Activated CD8-positive, alpha-beta memory T cell treated with anti-CD3 and anti-CD28 coated beads, Interleukin-2, amount 50 U/mL, for 24 hours (primary cell): ENCODE measurements around the gene PJA1.

ENCODE experiments used
- DNase-seq: peaks from one replicate; pipeline ENCODE4 v3.0.0-alpha.2; 2020; ENCODE audit errors: extremely low read depth

PJA1 gene, protein sequence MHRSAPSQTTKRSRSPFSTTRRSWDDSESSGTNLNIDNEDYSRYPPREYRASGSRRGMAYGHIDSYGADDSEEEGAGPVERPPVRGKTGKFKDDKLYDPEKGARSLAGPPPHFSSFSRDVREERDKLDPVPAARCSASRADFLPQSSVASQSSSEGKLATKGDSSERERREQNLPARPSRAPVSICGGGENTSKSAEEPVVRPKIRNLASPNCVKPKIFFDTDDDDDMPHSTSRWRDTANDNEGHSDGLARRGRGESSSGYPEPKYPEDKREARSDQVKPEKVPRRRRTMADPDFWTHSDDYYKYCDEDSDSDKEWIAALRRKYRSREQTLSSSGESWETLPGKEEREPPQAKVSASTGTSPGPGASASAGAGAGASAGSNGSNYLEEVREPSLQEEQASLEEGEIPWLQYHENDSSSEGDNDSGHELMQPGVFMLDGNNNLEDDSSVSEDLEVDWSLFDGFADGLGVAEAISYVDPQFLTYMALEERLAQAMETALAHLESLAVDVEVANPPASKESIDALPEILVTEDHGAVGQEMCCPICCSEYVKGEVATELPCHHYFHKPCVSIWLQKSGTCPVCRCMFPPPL

DNA sequence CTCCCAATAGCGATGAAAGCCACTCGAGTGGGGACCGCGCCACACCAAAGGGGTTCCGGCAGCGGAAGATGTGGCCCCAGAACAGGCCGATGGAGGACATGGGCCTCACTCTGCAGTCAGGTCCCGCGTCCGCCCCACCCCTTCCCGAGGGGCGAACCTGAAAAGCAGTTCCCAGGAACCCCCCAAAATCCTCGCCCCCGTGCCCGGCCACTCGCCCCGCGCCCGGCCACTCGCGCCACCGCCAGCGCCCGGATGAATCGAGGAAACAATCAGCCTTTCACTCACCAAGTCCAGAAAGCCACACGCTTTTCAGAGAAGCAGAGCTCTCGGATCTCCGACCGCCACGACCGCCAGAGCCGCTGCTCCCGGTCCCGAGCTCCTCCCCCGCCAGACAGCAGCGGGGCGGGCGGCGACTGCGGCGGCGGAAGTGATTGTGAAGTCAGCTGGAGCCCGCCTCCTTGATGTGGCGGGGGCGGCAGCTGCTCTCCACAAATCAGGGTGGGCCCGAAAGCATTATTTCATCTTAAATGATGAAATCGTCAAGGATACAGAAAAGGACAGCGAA lies at the start of gene PJA1:
TSS of gene PJA1 (minus strand) at position 367 of the 565 bp plus-strand sequence. CDS start 2,380 bp downstream, outside the sequence.
- DNase-seq = no peak

DNA sequence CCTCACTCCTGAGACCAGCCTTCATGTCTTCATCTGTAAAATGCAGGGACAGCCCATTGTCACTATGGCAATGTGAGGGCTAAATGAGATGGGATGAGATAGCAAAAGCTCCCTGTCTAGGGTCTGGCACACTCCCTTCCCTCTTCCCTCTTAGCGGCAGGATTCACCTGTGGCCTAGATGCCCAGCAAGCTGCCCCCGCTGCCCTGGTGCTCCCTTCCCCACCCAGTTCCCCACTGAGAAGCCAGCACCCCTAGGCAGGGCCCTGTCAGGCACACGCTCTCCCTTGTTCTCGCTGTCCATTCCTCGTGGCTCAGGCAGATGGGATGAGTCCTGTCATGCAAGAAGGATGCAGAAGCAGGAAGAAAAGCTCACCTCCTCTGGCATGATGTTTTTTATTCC lies 49.2 kb upstream of the PJA1 start:
- DNase-seq = no peak

DNA sequence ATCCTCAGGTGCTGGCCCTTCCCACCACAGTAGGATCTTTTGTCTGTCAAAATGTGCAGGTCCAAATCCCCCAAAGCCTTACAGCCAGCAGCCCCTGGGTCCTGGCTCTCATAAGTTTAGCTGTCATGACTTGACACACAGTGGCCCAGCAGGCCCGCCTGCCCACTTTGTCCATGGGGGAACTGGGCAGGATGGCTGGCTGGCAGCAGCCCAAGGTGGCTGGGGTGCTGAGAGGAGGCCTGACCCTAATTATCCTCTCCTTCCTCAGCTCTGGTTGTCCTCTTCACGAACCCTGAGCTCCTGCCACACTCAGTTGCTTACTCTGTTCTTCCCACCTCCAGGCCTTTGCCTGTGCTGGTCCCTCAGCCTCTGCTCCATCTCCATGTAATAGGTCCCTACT lies 46.4 kb upstream of the PJA1 start:
- DNase-seq = no peak

DNA sequence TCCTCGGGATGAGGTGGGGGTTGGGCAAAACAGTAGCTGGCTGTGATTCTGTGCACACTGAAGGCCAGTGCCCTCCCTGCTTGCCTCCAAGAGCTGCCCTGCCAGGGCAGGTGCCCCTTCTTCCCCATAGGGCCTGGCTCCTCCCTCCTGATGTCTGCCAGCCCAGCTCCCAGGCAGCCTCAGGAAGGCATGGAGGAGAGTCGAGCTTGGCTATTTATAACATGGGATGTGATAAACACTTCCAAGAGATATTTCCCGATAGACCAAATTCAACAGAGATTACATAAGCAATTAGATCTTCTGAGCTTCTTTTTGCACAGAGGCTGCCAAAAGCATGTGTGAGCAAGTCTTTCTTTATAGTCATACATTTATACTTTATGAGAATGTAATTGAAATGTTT lies 45.3 kb upstream of the PJA1 start:
- no peak for DNase-seq

DNA sequence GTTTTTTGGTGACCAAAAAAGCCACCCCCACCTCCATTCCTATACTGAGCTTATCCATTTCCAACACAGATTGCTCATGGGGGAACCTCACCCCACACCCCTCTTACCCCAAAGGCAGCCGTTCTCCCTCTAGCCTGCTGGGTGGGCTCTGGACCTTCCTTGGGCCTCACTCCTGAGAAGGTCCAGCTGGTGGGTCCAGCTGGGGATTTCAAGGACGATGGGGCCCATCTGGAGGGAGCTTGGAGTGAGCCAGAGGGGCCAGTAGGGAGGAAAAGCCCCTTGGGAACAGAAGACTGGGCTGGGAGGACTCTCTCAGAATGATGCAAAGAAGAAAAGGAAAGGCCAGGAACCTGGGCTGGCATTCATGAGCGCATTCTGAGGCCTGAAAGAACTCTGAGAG lies 42.0 kb upstream of the PJA1 start:
- no peak for DNase-seq

DNA sequence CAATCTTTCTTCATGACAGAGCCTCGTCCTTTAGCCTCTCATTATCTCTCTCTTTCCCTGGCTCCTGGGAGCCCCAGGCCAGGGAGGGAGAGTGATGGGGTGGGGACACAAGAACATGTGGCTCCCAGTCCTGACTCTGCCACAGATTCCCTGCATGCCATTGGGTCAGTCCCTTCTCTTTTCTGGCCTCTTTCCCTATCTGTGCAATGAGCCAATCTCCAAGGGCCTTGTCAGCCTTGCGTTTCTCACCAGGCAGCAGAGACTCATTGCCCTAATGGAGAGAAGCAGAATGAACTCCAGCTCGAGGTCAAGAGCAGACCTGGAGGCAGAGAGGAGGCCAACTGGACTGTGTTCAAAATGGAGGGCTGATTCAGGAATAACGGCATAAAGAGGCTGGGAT lies 38.4 kb upstream of the PJA1 start:
- DNase-seq = no peak

DNA sequence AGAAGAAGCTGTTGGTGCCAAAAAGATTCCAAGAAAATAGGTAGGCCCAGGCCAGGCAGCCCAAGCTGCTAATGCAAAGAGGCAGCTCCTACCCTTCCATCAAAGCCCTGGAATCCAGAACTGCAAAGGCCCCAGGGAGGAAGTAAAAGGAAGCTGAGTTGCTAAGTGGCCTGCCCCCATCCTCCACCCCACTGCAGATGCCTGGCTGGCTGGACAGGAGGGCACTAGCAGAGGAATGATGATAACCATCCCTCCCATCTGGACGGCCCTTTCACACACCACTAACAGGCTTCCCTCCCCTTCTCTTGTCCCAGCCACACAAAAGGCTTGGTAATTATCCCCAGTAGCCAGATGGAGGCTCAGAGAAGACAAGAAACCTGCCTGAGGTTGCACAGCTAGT lies 32.4 kb upstream of the PJA1 start:
- no peak for DNase-seq

DNA sequence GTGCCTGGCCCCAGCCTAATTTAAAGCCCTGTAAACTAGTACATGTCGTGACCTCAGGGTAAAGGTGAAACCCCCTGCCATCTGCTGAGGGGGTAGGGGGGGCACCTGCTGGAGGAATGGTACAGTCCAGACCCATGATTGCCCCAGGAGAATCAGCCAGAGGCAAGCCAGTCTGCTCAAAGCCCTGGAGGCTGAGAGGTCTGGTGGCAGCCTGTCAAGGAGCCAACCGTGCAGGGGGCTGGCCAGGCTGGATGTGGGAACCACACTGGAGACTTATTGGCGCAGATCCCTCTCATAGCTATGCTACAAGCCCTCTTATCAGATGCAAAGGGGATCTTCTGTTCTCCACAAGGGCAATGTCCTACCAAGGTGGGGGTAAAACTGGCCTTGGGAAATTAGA lies 31.4 kb upstream of the PJA1 start:
- DNase-seq = no peak

DNA sequence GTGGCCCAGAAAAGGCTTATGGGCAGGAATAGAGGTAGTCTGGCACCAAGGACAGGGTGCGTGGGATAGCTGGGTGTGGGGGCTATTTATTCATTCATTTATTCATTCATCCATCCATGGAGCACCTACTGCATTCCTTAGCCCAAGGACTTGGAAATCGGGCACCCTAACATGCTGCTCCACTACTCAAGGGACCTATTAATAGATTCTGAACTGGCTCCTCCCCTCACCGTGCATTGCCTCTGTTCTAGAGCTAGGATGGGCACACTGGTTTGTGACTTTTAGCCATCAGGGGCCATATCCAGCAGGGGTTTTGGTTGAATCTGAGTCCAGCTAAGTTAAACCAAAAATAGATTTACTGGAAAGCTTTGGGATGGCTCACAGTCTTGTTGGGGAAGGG lies 30.6 kb upstream of the PJA1 start:
- DNase-seq = no peak

DNA sequence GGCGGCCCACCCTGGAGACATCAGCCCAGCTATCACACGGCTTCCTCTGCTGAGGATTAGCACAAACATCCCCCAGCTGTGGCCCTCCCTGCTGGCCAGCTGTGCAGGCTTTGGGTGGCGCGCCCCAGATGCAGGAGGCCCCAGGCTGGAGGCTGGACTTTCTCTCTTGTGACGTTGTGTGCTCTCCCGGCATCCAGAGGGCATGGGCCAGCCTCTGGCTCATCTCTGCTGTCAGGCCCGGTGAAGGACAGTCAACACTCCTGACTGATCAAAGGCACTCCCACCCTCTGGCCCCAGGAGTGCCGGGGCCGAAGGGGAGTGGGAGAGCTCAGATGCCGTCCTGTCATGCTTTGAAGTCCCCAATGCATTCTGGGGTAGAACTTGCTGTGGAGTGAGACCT lies 29.9 kb upstream of the PJA1 start:
- DNase-seq = no peak

DNA sequence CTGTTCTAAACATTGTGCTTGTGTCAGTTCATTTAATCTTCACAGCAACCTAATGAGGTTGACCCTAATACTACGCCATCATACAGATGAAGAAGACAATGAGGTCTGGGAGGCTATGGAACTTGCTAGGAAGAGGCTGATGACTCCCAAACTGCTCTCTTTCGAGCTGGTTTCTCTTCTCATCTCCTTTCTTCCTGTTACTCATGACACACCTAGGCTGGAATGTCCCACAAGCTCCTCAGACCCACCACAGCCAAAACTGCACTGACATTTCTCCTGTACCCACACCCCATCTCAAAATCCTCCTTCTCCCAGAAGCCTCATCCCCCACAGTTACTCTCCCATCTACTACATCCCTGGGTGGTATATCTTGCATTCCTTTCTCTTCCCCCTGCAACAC lies 27.4 kb upstream of the PJA1 start:
- DNase-seq = no peak

DNA sequence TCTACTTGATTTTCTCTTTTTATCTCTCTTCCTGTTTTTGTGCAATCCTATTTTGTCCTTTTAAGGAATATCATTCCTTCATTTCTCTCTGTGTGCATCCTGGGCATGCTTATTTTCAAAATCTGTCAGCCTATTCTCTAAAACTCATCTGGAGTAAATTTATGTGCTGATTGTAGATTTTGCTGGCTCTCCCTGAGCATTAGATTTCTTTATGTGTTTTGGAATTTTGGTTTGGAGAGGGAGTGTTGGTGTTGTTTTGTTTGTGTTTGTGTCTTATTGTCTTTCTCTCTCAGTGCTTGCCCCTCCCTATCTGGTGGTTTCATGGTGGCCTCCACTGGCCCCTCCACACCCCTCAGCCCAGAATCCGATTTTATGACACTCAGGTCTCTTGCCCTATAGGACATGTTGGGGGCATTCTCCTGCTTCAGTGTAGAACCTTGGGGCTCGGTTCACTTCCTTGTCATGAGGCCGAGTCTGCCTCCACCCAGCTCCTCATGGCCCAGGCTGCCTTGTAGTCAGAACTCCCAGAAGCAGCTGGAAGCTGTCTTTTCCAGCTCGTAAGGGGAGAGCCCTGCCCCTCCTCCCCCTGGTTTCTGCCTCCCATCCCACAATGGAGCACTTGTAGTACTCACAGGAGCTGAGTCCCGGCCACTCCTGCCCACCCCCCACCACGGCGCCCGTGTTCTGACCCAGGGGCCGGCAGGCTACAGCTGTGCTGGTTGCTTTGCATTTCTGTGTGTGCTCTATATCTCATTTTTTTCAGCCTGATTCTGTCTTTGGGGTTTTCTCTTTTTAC lies 24.5 kb upstream of the PJA1 start:
- no peak for DNase-seq

DNA sequence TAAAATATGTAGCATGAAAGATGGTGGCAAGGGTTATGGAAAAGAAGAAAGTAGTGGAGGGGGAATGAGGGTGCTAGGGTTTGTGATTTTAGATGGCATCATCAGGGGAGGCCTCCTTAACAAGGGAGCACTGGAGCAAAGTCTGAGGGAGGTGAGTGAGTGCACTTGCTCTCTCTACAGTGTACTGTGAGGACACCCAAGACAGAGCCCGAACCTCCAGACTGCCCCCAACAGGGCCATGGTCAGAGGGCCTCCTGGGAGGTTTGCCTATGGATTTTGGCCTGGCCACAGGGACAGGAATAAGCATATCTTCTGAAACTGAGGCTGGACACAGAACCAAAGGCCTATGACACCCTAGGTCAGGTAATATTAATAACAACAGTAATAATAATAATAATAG lies 21.4 kb upstream of the PJA1 start:
- no peak for DNase-seq

DNA sequence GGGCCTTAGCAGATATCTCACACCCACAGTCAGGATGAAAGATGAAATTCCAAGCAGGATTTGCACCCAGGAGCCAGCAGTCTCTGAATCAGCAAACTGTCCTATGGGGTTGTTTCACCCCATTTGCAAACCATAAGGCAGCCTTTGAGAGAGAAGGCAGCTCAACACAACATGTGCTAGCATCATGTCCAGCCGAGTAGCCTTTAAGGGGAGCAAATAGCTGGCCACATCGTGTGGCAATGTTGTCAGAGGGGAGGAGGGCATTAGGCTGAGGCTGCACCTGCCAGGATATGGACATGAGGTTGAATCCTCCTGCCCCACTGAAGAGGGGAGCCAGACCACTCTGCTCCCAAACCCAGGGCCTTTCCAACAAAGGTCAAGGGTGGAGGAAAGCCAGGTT lies 20.6 kb upstream of the PJA1 start:
- DNase-seq = no peak

DNA sequence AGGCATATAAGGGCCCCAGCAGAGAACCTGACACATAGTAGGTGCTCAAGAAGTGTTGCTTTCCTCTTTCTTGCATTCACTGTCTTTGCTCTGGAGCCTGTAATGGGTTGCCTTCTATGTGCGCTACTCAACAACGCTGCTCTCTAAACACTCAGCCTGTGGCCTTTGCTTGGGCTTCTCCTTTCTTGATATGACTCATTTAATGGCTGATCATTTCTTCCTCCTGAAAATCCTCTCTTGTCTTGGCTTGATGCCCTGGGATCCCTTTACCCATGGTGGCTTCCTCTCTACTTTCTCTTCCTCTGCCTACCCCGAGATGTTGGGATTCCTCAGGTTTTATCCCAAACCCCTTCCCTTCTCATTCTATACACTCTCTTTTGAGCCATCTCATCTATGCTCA lies 19.9 kb upstream of the PJA1 start:
- DNase-seq = no peak

DNA sequence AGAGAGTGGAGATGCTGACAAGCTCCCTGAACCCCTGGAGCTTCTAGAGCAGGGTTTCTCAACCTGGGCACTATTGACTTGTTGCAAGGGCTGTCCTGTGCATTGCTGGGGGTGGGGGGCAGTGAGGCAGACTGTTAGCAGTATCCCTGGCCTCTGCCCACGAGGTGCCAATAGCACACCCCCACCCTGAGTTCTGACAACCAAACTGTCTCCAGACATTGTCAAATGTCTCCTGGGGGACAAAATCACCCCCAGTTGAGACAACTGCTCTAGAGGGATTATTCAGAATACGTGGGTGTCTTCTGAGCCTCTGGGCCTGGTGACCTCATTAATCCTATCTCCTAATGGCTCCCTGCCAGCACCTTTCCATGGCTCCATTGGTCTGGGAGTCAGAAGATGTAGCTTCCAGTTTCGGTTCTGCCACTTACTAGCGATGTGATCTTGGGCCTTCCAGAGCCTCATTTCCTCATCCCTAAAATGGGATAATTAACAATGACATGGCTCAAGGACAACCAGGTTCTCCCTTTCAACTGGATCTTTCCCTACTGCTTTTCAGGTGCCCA lies 17.6 kb upstream of the PJA1 start:
- no peak for DNase-seq

DNA sequence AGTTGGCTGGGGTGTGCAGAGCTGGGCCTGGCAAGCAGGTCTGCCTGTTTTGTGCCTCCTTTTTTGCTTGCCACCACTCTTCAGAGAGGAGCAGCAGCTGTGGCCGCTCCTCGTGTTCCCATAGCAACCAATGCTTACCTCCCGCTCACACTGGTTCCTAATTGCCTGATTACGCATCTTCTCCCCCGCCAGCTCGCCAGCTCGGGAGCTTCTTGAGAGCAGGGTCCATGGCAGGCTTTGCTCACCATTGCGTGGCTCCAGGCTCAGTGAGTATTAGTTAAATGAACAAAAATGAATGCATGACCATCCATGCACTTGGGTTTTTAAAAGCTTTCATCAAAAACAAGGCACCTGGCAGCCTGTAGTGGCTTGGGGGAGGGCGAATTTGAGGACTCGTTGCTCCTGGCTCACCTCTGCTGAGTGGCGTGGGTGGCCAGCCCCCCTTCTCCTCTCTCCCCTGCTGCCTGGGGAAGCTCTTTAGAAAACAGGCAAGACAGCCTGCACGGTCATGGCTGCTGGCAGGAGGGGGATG lies 14.2 kb upstream of the PJA1 start:
- DNase-seq = no peak

DNA sequence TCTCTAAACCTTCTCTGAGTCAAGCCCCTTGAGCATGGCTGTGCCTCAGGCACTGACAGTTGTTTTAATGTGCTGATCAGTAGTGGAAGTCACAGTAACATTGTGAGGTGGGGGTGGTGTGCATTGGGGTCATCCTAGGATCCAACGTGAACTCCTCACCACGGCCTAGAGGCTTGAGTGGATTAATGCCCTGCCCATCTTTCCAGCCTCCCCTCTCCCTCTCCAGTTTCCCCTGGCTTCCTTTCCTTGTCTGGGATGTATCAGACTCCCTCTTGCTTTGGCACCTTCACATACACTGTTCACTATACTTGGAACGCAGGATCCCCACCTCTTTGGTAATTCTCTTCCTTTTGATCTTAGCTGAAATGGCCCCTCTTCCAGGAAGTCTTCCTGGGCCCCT lies 13.3 kb upstream of the PJA1 start:
- no peak for DNase-seq

DNA sequence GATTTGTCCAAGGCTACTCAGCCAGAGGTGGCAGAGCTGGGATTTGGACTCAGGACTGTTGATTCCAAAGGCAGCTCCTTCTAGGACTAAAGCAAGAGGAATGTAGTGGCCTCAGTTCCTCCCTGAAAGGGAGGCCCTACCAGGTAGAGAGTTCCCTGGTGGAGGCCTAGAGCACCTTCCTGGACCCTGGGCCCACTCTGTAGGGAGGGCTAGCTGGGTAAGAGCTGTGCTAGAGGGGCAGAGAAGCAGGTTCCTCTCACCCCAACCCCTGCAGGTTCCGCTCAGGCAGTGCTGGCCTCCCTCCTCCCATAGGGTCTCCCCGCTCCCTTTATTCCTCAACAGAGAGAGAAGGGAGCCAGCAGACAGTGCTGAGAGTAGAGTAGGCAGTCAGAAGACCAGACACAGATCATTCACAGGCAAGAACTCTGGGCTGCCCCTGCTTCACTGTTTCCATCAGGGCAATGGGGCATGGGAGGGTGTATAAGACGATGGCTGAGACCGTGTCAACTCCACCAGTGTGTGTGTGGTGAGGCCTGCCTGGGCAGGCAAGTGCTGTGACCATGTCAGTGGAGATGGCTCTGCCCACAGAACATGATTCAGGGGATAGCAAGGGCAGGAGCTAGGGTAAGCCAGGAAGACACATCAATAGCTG lies 12.4 kb upstream of the PJA1 start:
- no peak for DNase-seq

DNA sequence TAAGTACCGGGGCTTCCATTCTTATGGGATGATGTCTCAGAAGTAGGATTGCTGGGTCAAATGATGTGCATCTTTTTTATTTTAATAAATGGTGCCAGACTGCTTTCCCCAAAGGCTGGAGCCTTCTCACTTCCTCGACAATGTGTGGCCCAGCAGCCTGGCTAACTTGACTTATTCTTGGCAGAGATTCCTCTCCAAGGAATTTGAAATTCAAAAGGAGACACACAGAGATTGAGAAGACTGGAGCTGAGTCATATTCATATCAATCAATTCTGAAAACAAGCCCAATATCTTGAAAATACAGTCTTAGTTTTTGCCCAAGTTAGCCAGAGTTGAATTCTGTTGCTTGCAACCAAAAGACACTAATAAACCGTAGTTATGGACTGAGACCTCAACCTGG lies 10.8 kb upstream of the PJA1 start:
- DNase-seq = no peak

DNA sequence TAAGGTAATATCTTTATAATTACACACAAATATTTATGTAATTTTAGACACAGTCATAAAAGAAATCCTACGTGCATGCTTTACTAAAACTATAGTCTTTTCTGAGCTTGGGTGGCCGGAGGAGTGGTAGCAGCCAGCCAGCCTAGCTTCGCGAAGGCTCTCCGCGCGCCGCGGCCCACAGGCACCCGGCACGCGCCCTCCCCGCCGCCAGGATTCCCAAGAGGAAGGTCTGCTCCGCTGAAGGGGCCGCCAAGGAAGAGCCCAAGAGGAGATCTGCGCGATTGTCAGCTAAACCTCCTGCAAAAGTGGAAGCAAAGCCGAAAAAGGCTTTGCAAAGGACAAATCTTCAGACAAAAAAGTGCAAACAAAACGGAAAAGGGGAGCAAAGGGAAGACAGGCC lies 8.7 kb upstream of the PJA1 start:
- no peak for DNase-seq

DNA sequence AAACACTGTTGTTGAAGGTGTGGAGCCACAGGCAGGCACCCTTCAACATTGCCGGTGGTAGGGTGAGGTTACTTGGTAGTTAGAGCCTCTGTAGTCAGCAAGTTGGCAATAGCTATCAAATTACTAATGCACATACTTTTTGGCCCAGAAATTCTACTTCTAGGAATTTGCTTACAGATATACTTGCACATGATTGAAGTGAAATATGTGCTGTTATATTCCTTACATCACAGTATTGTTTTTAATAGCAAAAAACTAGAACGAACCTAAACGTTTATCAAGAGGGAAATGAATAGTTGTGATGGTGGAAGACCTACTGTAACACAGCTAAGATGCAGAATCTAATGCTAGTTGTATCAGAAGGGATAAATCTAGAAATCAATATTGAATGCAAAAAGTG lies 7.7 kb upstream of the PJA1 start:
- no peak for DNase-seq
